HepG2 (cell line): ENCODE data around the gene CTNNA3. TPM values are rescaled to one million over a fixed set of nuclear protein-coding genes. Genes with fewer than 3 reads are reported as not detected.
A peak's percentile ranks its signal among the peaks of the same experiment; 100 is the strongest.

Source experiments
- ATAC-seq: fragments of 200-7000 bp; cut with Tn5 transposase; 3 replicates; pipeline ENCODE4 v1.9.1; 2020; ENCODE audit warnings: mild to moderate bottlenecking, moderate library complexity
- BruUV-seq: library from RNA; stranded (reverse); fragments of 400-500 nt; replicated peaks from 2 replicates; lab custom pipeline; 2021; lab: Mats Ljungman, UMichigan
- CTCF ChIA-PET: fragments of 300-600 bp; formaldehyde crosslinking; extraction: SDS; loops from one replicate; lab custom pipeline; 2021; ENCODE audit warnings: low total read pairs, inconsistent platforms, low intra/inter-chr PET ratio; lab: Yijun Ruan, JAX
- POLR2A ChIA-PET: fragments of 350-600 bp; sonication (Branson Sonifier 250); formaldehyde crosslinking; loops from one replicate; lab custom pipeline; 2020; ENCODE audit warnings: antibody characterized with exemption, inconsistent platforms; lab: Yijun Ruan, JAX
- DNase-seq: peaks from one replicate; pipeline ENCODE4 v3.0.0-alpha.2; 2015; ENCODE audit warnings: low spot score
- FAIRE-seq: peaks from 3 replicates; lab custom pipeline; 2011; peaks lifted over from hg19 to GRCh38; lab: Jason Lieb, UNC
- H2AFZ ChIP-seq: one replicate; pipeline ENCODE4 v1.6.1; 2011; ENCODE audit warnings: low read length, inconsistent platforms
- H3K27ac ChIP-seq: fragments of 300-600 bp; 3 replicates; pipeline ENCODE4 v1.8.0; 2011; ENCODE audit warnings: mixed run types, mild to moderate bottlenecking, mixed read lengths, low read length, inconsistent platforms; ENCODE audit not compliant: insufficient read depth; ENCODE audit errors: extremely low read length
- H3K27me3 ChIP-seq, 2 experiments: fragments of 200-600 bp in 1 of 2; 2 replicates in 1 of 2; 3 replicates in 1 of 2; pipeline versions ENCODE4 v1.6.0 to v1.8.0; 2011; ENCODE audit warnings: low read length in 2 of 2, mild to moderate bottlenecking in 2 of 2, moderate library complexity in 2 of 2, inconsistent platforms in 1 of 2; ENCODE audit not compliant: insufficient read depth in 2 of 2, control insufficient read depth in 1 of 2
- H3K36me3 ChIP-seq, 2 experiments: fragments of 200-600 bp in 1 of 2; replicated peaks in 1 of 2; 2 replicates in 1 of 2; 3 replicates in 1 of 2; pipeline versions ENCODE4 v1.5.1 to v1.8.0; 2011; ENCODE audit warnings: low read length in 2 of 2, inconsistent platforms in 1 of 2; ENCODE audit not compliant: insufficient read depth in 2 of 2, control insufficient read depth in 1 of 2
- H3K4me1 ChIP-seq: 2 replicates; pipeline ENCODE4 v1.5.1; 2012; ENCODE audit warnings: low read length, inconsistent platforms; ENCODE audit not compliant: insufficient read depth
- H3K4me2 ChIP-seq: 2 replicates; pipeline ENCODE4 v1.6.0; 2011; ENCODE audit warnings: low read depth, low read length, inconsistent platforms
- H3K4me3 ChIP-seq, 3 experiments: fragments of 200-600 bp in 1 of 3; sonication (generic), shearing (Covaris generic) in 1 of 3; replicated peaks in 1 of 3; 2 replicates each; pipeline ENCODE4 v1.5.1; 2011 to 2016; ENCODE audit warnings: low read length in 3 of 3, inconsistent platforms in 2 of 3, low read depth in 2 of 3, mild to moderate bottlenecking in 2 of 3, control low read depth in 1 of 3, mixed read lengths in 1 of 3; ENCODE audit not compliant: insufficient read depth in 1 of 3
- H3K79me2 ChIP-seq: one replicate; pipeline ENCODE4 v1.6.1; 2011; ENCODE audit warnings: low read length, inconsistent platforms; ENCODE audit not compliant: insufficient read depth
- H3K9ac ChIP-seq: 2 replicates; pipeline ENCODE4 v1.6.0; 2011; ENCODE audit warnings: mild to moderate bottlenecking, low read depth, low read length, inconsistent platforms; ENCODE audit not compliant: insufficient read depth
- H3K9me3 ChIP-seq: 2 replicates; pipeline ENCODE4 v1.5.1; 2012; ENCODE audit warnings: mild to moderate bottlenecking, low read length
- H4K20me1 ChIP-seq: 2 replicates; pipeline ENCODE4 v1.6.0; 2011; ENCODE audit warnings: inconsistent platforms, mild to moderate bottlenecking, low read length, moderate library complexity; ENCODE audit not compliant: insufficient read depth
- ARID3A ChIP-seq: IDR thresholded peaks from 2 replicates; pipeline ENCODE4 v1.6.1; 2012; ENCODE audit warnings: low read depth, low read length, improper control_type of control experiment
- ATF1 ChIP-seq: IDR thresholded peaks from 2 replicates; pipeline ENCODE4 v1.6.1; 2016; ENCODE audit warnings: mild to moderate bottlenecking, control low read depth
- CREB1 ChIP-seq, 2 experiments: fragments of 450-650 bp in 1 of 2; IDR thresholded peaks; 2 replicates each; pipeline ENCODE4 v1.6.1; 2016 to 2017; ENCODE audit warnings: control low read depth in 1 of 2, mild to moderate bottlenecking in 1 of 2, missing compliant biosample characterization in 1 of 2, missing genetic modification characterization in 1 of 2
- FOXK1 ChIP-seq: sonication (generic); formaldehyde crosslinking; IDR thresholded peaks from 2 replicates; pipeline ENCODE4 v1.4.0; 2020; ENCODE audit warnings: low read depth, missing genetic modification reagents, borderline replicate concordance
- FOXP4 ChIP-seq: sonication (generic); formaldehyde crosslinking; IDR thresholded peaks from 2 replicates; pipeline ENCODE4 v1.4.0; 2020; ENCODE audit warnings: missing genetic modification reagents
- KLF11 ChIP-seq: IDR thresholded peaks from 2 replicates; pipeline ENCODE4 v1.6.1; 2016; ENCODE audit warnings: missing compliant biosample characterization
- KLF6 ChIP-seq: IDR thresholded peaks from 2 replicates; pipeline ENCODE4 v1.8.0; 2016; ENCODE audit warnings: missing biosample characterization, missing genetic modification reagents
- MEF2D ChIP-seq: sonication (generic); formaldehyde crosslinking; IDR thresholded peaks from 2 replicates; pipeline ENCODE4 v1.5.1; 2020; ENCODE audit warnings: mild to moderate bottlenecking, missing genetic modification reagents
- NPAS2 ChIP-seq: sonication (generic); formaldehyde crosslinking; IDR thresholded peaks from 2 replicates; pipeline ENCODE4 v1.8.0; 2022; ENCODE audit warnings: mild to moderate bottlenecking, missing genetic modification reagents, borderline replicate concordance
- SMC3 ChIP-seq: IDR thresholded peaks from 2 replicates; pipeline ENCODE4 v1.6.1; 2011; ENCODE audit warnings: low read length, improper control_type of control experiment
- TRAFD1 ChIP-seq: sonication (generic); formaldehyde crosslinking; IDR thresholded peaks from 2 replicates; pipeline ENCODE4 v1.5.1; 2020; ENCODE audit warnings: missing genetic modification reagents, mild to moderate bottlenecking, borderline replicate concordance
- ZBTB25 ChIP-seq: IDR thresholded peaks from 2 replicates; pipeline ENCODE4 v1.6.1; 2018; ENCODE audit warnings: missing genetic modification reagents
- ZFP37 ChIP-seq: sonication (generic); formaldehyde crosslinking; IDR thresholded peaks from 2 replicates; pipeline ENCODE4 v1.4.0; 2020; ENCODE audit warnings: missing genetic modification reagents, borderline replicate concordance
- ZNF317 ChIP-seq: sonication (generic); formaldehyde crosslinking; IDR thresholded peaks from 2 replicates; pipeline ENCODE4 v1.5.0; 2020; ENCODE audit warnings: mild to moderate bottlenecking, missing genetic modification reagents
- ZNF335 ChIP-seq: sonication (generic); formaldehyde crosslinking; IDR thresholded peaks from 2 replicates; pipeline ENCODE4 v1.4.0; 2020; ENCODE audit warnings: missing genetic modification reagents
- ZNF510 ChIP-seq: sonication (generic); formaldehyde crosslinking; IDR thresholded peaks from 2 replicates; pipeline ENCODE4 v1.4.0; 2020; ENCODE audit warnings: low read depth, mild to moderate bottlenecking, missing genetic modification reagents
- ZNF782 ChIP-seq: sonication (generic); formaldehyde crosslinking; IDR thresholded peaks from 2 replicates; pipeline ENCODE4 v1.4.0; 2020; ENCODE audit warnings: missing genetic modification reagents, mild to moderate bottlenecking, borderline replicate concordance
- WGBS: methylation state at CpG from one replicate; pipeline ENCODE4 v1.1.6; 2017; ENCODE audit warnings: low lambda C conversion rate; 5-methylcytosine and 5-hydroxymethylcytosine counted together
- in situ Hi-C: cut with HindIII; loops from 2 replicates; pipeline ENCODE4 v1.10.0; 2017; ENCODE audit warnings: low pct_unique_long_range_greater_than_20kb; ENCODE audit not compliant: extremely low pct_ligation_motif_present
- intact Hi-C: fragments of 100-400 bp; cut with micrococcal nuclease; formaldehyde crosslinking; loops from one replicate; pipeline ENCODE4 v1.10.0; 2022; ENCODE audit not compliant: unreplicated experiment
- polyA plus RNA-seq, 8 experiments: library from polyadenylated mRNA; depleted of rRNA in 3 of 8; stranded (reverse) in 7 of 8; unstranded in 1 of 8; fragments of >200 nt; fragmentation: Illumina TruSeq in 4 of 8; extraction: Trizol in 4 of 8; gene quantifications; 2 replicates each; pipeline versions ENCODE4 v1.2.1 to v1.2.3, GENCODE V29; 2011 to 2016; ENCODE audit warnings: low read depth in 4 of 8, missing spikeins in 1 of 8, mixed read lengths in 1 of 8; ENCODE audit not compliant: insufficient read depth in 1 of 8
- total RNA-seq, 5 experiments: library from RNA; depleted of rRNA; stranded (reverse); fragments of >200 nt; fragmentation: Illumina TruSeq; extraction: Trizol; gene quantifications; 2 replicates each; pipeline ENCODE4 v1.2.3, GENCODE V29; 2016; ENCODE audit warnings: low read depth in 1 of 5

The CTNNA3 gene
- total and polyA plus RNA-seq, 2 of the 13 experiments (the other 11 are each of a cell fraction or from before 2014, with no cell fraction given): not detected

- TF ChIP-seq ZNF317 (CRISPR knock-in tag): no peak
- no peak for TF ChIP-seq ZNF335 (CRISPR knock-in tag)
- 0 out of 2 replicates have a peak, but pooled peaks have one; percentile 32 for TF ChIP-seq ARID3A
- TF ChIP-seq CREB1 (IDR thresholded peaks at IDR 0.05): peak; percentile 32; the same call in 1 of the 2 replicates
- no peak for TF ChIP-seq CREB1 (CRISPR knock-in tag; IDR thresholded peaks at IDR 0.05)
- no peak for TF ChIP-seq NPAS2
- no peak for TF ChIP-seq MEF2D (CRISPR knock-in tag)
- TF ChIP-seq ZBTB25 (CRISPR knock-in tag): no peak
- TF ChIP-seq SMC3: peak; percentile 52
Measured at GRCh38 chr10:66180581-66181318, 1515.2 kb downstream of the CTNNA3 start (continued).

- Histone ChIP-seq H4K20me1 (no peaks in the 10 kb centered on the region), H3K27me3 (no peaks in the 10 kb centered on the region), H3K9ac (no peak overlapping the region), H3K4me2 (no peak overlapping the region), H3K4me1 (no peaks in the 10 kb centered on the region), H3K36me3 (no peaks in the 10 kb centered on the region), H3K4me3 (no peak overlapping the region), H3K79me2 (no peaks in the 10 kb centered on the region), H3K9me3 (no peaks in the 10 kb centered on the region), H2AFZ (no peak overlapping the region), H3K27ac (no peak overlapping the region)
- ChIA-PET CTCF (interaction anchor here (1.8 kb wide), 1 partner anchor 1446 kb away, joined by 8 read pairs; no protein-coding TSS in a partner anchor), POLR2A (no interaction called here)
- no peak for FAIRE-seq
- no peak for DNase-seq
- no TSS peak for BruUV-seq
- intact Hi-C loops: loop anchor here (1.0 to 2.0 kb wide), 3 partner anchors 821 to 1446 kb away; no protein-coding TSS in a partner anchor
- in situ Hi-C loops: loop anchor here (25.0 kb wide), 1 partner anchor 1443 kb away; no protein-coding TSS in a partner anchor
- ATAC-seq: no peak
- 55% methylated on average over 3 of the region's 3 CpGs for WGBS
- TF ChIP-seq ZNF510 (CRISPR knock-in tag): no peak
- no peak for TF ChIP-seq FOXP4
- TF ChIP-seq KLF11 (CRISPR knock-in tag): no peak
- no peak for TF ChIP-seq ZNF782
- no peak for TF ChIP-seq TRAFD1 (CRISPR knock-in tag)
- no peak for TF ChIP-seq KLF6
- TF ChIP-seq ZFP37 (CRISPR knock-in tag): no peak
- TF ChIP-seq FOXK1 (CRISPR knock-in tag): no peak
- TF ChIP-seq ATF1 (CRISPR knock-in tag): no peak
Measured at GRCh38 chr10:66180021-66180420, 1516.0 kb downstream of the CTNNA3 start.
